GM18907 (cell line): ENCODE data around the gene CDC42BPG.
A peak's percentile ranks its signal among the peaks of the same experiment; 100 is the strongest.

ENCODE experiments used
- ATAC-seq: cut with Tn5 transposase; IDR thresholded peaks from one replicate; pipeline ENCODE4 v1.9.1; 2021; ENCODE audit warnings: mild to moderate bottlenecking, moderate library complexity; ENCODE audit not compliant: unreplicated experiment

The CDC42BPG gene, protein sequence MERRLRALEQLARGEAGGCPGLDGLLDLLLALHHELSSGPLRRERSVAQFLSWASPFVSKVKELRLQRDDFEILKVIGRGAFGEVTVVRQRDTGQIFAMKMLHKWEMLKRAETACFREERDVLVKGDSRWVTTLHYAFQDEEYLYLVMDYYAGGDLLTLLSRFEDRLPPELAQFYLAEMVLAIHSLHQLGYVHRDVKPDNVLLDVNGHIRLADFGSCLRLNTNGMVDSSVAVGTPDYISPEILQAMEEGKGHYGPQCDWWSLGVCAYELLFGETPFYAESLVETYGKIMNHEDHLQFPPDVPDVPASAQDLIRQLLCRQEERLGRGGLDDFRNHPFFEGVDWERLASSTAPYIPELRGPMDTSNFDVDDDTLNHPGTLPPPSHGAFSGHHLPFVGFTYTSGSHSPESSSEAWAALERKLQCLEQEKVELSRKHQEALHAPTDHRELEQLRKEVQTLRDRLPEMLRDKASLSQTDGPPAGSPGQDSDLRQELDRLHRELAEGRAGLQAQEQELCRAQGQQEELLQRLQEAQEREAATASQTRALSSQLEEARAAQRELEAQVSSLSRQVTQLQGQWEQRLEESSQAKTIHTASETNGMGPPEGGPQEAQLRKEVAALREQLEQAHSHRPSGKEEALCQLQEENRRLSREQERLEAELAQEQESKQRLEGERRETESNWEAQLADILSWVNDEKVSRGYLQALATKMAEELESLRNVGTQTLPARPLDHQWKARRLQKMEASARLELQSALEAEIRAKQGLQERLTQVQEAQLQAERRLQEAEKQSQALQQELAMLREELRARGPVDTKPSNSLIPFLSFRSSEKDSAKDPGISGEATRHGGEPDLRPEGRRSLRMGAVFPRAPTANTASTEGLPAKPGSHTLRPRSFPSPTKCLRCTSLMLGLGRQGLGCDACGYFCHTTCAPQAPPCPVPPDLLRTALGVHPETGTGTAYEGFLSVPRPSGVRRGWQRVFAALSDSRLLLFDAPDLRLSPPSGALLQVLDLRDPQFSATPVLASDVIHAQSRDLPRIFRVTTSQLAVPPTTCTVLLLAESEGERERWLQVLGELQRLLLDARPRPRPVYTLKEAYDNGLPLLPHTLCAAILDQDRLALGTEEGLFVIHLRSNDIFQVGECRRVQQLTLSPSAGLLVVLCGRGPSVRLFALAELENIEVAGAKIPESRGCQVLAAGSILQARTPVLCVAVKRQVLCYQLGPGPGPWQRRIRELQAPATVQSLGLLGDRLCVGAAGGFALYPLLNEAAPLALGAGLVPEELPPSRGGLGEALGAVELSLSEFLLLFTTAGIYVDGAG (N-terminal part only)

GRCh38 chr11:64844330-64845128, at the start of gene CDC42BPG:
CDC42BPG (minus strand) TSS chr11:64844653; CDS start chr11:64844569, 84 bp downstream.
- ATAC-seq, result no peak

- ATAC-seq, result no peak
These were observed 49.0 kb upstream of the CDC42BPG start for GRCh38 chr11:64893194-64894069.

GRCh38 chr11:64892838-64893193, 48.4 kb upstream of the CDC42BPG start:
- ATAC-seq, result no peak

DNA sequence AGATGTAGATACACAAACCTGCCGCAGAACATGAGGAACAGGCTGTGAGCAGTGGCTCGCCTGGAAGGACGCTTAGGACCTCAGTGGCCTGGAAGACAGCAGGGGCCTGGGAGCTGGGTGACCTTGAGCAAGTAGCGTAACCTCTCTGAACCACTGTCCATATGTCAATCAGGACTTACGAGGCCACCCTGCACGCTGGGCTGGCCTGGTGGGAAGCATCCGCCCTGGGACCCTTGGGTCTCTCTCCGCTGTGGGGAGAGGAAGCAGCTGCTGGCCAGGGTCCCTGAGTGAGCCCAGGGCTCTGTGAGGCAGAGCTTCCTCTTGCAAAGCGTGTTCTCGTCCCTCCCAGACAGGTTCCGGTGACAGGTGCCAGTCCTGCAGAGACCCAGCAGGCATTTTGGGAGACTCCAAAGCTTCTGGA, 48.0 kb upstream of the CDC42BPG start:
- no peak for ATAC-seq

DNA sequence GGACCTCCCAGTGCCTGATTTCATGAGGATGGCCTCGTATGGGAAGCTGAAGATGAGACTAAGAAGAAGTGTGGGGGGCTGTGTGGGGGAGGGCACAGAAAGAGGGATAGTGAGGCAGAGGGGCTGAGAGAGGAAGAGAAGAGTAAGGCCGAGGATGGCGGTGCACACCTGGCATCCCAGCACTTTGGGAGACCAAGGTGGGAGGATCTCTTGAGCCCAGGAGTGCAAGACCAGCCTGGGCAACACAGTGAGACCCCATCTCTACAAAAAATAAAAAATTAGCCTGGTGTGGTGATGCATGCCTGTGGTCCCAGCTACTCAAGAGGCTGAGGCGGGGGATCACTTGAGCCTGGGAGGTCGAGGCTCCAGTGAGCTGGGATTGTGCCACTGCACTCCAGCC, 47.4 kb upstream of the CDC42BPG start:
- no peak for ATAC-seq

DNA sequence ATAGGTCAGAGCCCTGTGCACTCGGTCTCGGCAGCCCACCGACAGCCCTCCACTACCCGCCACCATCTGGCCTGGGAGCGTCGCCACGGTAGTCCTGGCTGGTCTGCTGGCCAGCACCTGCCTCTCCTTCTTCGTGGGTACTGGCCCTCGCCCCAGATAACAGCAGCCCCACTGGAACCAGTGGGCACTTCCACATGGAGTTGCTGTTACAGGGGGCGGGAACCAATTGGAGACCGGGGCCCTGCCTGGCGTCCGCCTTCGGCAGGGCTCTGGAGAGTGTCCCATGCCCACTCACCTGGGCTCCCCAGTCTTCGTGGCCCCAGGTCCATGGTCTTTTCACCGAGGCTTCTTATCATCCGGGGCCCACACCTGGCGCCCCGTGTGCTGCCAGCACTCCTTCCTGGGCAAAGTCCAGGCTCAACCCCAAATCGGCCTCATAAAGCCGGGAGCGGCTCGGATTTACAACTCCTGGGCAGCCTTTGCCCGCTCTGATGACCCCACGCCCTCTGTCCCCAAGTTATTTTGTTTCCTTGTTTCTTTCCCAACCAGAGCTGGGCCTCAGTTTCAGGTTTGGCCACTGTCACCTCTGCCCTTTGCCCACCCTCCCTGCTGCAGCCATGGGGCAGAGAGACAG, 46.9 kb upstream of the CDC42BPG start:
- no peak for ATAC-seq

GRCh38 chr11:64890522-64890939, 46.1 kb upstream of the CDC42BPG start:
- ATAC-seq, result no peak

DNA sequence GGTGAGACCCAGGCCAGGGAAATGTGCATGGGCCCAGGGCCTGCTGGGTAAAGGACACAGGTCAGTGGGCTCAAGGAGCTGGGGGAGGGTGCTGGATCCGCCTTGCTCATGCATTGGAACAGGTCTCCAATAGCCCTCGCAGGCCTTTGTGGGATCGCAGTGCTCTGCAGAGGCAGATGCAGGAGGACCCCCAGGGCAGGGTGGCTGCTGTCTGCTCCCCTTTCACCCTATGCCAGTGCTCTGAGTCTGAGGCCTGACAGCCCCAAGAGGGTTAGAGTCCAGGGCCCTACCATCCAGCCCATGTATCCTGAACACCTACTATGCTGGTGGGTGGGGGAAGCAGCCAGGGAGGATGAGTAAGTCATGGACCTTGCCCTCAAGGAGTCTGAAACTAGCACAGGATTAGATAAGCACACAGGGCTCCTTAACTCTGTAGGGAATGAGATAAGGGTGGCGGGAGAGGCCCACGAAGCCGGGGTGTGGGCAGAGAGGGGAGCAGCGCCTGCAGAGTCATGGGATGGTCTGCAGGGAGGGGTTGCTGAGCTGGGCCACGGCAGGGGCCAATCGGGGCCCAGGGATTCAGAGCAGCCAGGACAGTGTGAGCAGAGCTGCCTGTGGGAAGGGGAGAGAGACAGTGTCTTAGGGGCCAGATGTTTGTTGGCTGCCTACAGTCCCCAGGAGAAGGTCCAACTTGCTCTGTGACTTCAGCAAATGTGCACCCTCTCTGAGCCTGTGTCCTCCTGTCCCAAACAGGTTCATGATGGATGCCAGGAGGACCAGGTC, 44.5 kb upstream of the CDC42BPG start:
- no peak for ATAC-seq

DNA sequence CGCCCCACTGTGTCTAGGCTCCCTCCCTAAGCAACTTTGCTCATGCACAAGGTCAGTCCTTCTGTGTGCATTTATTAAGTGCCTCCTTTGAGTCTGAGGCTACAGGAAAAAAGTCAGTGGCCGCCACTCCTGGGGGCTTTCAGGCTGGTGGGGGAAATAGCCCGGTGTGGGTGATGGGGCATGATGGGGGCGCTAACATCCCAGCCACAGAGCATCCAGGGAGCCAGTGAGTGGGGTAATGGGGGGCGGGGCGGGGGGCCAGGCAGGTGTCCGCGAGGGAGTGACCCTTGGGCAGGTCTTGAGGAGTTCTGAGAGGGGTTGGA, 43.9 kb upstream of the CDC42BPG start:
- ATAC-seq, result no peak

- peak; percentile 61 for ATAC-seq
These were observed 43.4 kb upstream of the CDC42BPG start for GRCh38 chr11:64887757-64888405.

GRCh38 chr11:64887234-64887756, 42.8 kb upstream of the CDC42BPG start:
- ATAC-seq, result no peak

DNA sequence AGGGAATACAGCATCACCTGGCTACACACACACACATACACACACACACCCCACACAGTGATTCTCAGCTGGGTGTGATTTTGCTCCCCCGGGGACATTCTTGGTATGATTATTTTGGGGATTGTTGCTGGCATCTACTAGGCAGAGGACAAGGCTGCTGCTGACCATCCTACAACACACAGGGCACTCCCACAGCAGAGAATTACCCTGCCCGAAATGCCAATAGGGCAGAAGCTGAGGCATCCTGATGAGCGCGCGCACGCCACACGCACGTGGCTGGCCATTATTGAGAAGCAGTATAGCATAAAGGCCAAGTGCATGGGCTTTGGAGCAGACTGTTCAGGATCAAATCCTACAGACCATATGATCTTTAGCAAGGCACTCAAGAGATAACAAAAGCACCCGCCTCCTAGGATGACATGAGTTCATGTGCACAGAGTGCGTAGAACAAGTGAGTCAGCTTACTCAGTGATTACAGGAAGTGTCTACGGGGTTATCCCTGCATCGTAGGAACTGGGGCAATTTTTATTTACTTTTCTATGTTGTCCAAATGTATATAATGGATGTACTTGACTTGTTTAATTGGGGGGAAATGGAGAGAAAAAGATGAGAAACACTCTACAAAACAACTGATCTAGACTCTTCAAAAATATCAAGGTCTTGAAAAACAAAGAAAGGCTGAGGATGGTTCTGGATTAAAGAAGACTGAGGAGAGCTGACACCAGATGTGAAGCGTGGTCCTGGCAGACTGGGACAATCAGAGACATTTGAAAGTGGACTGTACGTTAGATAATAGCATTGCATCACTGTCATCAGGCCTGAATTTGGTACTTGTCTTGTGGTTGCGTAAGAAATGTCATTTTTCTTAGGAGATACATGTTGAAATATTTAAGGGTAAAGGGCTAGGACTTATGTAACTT, 41.2 kb upstream of the CDC42BPG start:
- no peak for ATAC-seq

- no peak for ATAC-seq
These were observed 39.6 kb upstream of the CDC42BPG start for GRCh38 chr11:64884019-64884418.

DNA sequence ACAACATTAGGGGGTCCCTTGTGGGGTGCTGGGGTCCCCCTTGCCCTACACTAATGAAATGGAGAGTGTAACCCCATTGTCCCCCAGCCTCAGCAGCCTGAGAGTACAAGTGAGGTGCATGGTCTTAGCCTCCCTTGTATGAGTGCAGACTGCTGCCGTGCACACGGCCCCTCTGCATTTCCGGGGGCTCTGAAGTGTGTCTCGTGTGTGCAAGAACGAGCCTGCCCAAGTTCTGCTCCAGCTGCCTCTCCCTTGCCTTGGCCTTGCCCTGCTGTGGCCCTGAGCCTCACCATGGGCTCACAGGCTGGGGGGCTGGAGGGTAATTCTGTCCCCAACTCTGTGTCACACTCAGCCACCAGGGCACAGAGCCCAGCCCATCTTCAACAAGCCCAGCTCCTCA, 39.1 kb upstream of the CDC42BPG start:
- no peak for ATAC-seq

DNA sequence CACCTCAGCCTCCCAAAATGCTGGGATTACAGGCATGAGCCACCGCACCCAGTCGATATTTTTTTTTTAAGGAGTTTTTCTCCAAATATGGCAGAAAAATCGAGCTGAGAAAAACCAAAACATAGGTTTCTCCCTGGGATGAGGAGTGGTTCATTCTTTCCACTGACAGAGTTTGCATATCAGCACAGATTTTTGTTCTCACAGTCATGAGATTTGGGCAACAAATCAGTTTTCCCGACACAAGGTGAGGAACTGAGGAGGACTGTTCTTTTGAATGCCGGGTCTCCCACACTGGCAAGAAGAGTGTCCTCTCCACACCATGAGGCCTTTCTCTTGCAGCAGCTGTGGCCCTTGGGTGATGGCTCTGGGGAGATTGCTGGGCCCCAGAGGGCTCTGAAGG, 37.8 kb upstream of the CDC42BPG start:
- no peak for ATAC-seq

DNA sequence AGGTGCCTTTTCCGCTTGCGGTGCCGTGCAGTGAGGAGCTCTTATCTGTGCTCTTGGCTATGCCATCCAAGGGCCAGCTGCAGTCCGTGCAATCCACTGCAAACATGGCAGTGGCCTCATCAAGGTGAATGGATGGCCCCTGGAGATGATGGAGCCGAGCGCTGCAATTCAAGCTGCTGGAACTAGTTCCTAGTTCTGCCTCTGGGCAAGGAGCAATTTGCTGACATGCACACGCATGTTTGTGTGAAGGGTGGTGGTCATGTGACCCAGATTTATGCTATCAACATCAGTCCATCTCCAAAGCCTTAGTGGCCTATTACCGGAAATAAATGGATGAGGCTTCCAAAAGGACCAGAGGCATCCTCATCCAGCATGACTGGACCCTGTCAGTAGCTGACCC, 37.0 kb upstream of the CDC42BPG start:
- no peak for ATAC-seq
